Panc1 (cell line): Measurements from ENCODE around the gene SFT2D2.
A peak's percentile ranks its signal among the peaks of the same experiment; 100 is the strongest.

Experiments used
- CTCF ChIP-seq: fragments of 450-650 bp; IDR thresholded peaks from 2 replicates; pipeline ENCODE4 v1.5.1; 2017; ENCODE audit warnings: mild to moderate bottlenecking
- POLR2AphosphoS5 ChIP-seq: IDR thresholded peaks from 2 replicates; pipeline ENCODE4 v1.6.1; 2012; ENCODE audit warnings: mild to moderate bottlenecking, low read depth, low read length, moderate library complexity
- SIN3A ChIP-seq: IDR thresholded peaks from 2 replicates; pipeline ENCODE4 v1.6.1; 2012; ENCODE audit warnings: low read depth, mild to moderate bottlenecking, low read length, moderate library complexity, borderline replicate concordance; ENCODE audit not compliant: insufficient read depth

- peak; percentile 30 for TF ChIP-seq CTCF
- no peak for TF ChIP-seq SIN3A
- TF ChIP-seq POLR2AphosphoS5: no peak
Measured at GRCh38 chr1:168235548-168235885, 9.7 kb downstream of the SFT2D2 start.
